ENCODE results near the gene VCPKMT.

VCPKMT gene

GRCh38 chr14:50060871-50061663 lies 55.3 kb downstream of the VCPKMT start:
- H3K27me3 ChIP-seq (ENCODE audit: control insufficient read depth in 5 of 5, insufficient read depth in 4 of 5, low read length in 5 of 5), result no peaks in the 10 kb centered on the region
- peak overlapping the region; percentile 79 for H3K27ac ChIP-seq (ENCODE audit: low read depth, low read length)
- peak overlapping the region in 3 of 5 donors; percentile 8 to 45 (median 13) for H3K4me3 ChIP-seq (ENCODE audit: low read depth in 1 of 5, low read length in 5 of 5)
- peak overlapping the region in 3 of 5 donors; percentile 29 to 50 (median 40) for H3K9ac ChIP-seq (ENCODE audit: low read length in 5 of 5)
- no peaks in the 10 kb centered on the region for H3K9me3 ChIP-seq (ENCODE audit: control insufficient read depth in 5 of 5, low read length in 5 of 5)
- H3K4me1 ChIP-seq (ENCODE audit: control insufficient read depth in 5 of 5, insufficient read depth in 5 of 5, low read length in 5 of 5), result peaks cover 5 to 52% (median 35%) of the 10 kb centered on the region in 5 donors
- no peaks in the 10 kb centered on the region for H3K36me3 ChIP-seq (ENCODE audit: control insufficient read depth in 5 of 5, insufficient read depth in 5 of 5, low read length in 5 of 5)

DNA sequence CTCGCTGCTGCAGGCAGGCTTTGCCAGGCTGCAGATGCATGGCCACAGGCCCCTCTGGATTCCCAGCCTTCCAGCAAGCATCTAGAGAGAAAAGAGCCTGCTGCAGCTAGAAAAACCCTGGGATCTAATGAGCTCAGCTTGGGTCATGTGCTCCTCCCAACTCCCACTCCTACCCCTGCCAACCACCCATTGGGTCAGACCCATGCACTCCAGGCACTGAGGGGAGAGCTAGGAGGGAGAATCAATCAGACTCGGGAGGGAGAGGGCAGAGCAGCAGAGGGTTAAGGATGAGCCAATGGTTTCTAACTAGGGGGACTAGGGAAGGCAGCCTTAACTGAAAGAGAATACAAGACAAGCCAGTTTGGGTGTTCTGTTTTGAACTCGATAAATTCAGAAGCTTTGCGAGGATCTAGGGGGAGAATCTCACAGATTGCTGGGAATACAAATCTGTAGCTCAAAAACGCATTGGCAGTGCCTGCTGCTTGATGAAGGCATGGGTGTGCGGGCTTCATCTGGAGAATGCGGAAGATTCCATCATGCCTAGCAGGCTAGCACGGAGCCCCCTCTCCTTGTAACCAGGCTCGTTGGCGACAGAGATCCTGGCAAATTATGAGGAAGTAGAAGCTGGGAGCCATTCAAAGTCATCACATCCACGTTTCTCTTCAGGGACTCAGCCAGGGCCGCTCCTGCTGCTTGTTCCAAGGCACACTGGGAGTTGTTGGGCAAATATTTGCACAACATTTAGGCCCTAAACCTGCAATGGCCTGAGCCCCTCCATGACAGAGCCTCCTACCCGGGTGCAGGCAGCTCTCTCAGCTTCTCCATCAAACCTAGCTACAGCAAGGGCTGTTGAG lies 56.4 kb downstream of the VCPKMT start:
- peak overlapping the region in 2 of 5 donors; percentile 19 to 40 for H3K9ac ChIP-seq (ENCODE audit: low read length in 5 of 5)
- H3K4me1 ChIP-seq (ENCODE audit: control insufficient read depth in 5 of 5, insufficient read depth in 5 of 5, low read length in 5 of 5), result peaks cover 5 to 57% (median 35%) of the 10 kb centered on the region in 5 donors
- peak overlapping the region; percentile 79 for H3K27ac ChIP-seq (ENCODE audit: low read depth, low read length)
- H3K9me3 ChIP-seq (ENCODE audit: control insufficient read depth in 5 of 5, low read length in 5 of 5), result no peaks in the 10 kb centered on the region
- H3K36me3 ChIP-seq (ENCODE audit: control insufficient read depth in 5 of 5, insufficient read depth in 5 of 5, low read length in 5 of 5), result no peaks in the 10 kb centered on the region
- H3K27me3 ChIP-seq (ENCODE audit: control insufficient read depth in 5 of 5, insufficient read depth in 4 of 5, low read length in 5 of 5), result no peaks in the 10 kb centered on the region
- peak overlapping the region in 1 of 5 donors; percentile 13 for H3K4me3 ChIP-seq (ENCODE audit: low read depth in 1 of 5, low read length in 5 of 5)
